ENCODE data around the gene FHOD1.

Gene FHOD1

GRCh38 chr16:67249178-67250044 is 2.1 kb upstream of the FHOD1 start:
- DNase-seq (ENCODE audit: low spot score) = no peak

GRCh38 chr16:67248401-67249177 is 1.3 kb upstream of the FHOD1 start, which contains the start of gene SLC9A5:
Gene SLC9A5 (plus strand): TSS chr16:67248979. CDS start chr16:67249015, 36 bp downstream.
- DNase-seq (ENCODE audit: low spot score) = peak; percentile 62

DNA sequence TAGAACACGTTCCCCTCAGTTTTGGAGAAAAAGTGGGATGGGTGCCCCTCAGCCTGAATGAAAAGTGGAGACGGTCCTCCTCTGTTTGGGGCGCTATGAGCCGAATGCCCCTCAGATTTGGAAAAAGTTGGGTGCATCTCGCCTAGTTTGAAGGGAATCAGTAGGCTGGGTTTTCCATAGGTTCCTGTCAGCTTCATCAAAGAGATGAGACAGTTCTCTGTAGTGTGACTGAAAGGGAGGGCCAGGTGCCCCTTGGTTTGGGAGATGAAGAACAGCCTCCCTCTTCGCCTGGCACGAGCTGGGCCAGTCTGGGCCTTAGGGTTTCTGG is 756 bp upstream of the FHOD1 start:
- DNase-seq (ENCODE audit: low spot score) = no peak

GRCh38 chr16:67246756-67247191 is 507 bp downstream of the FHOD1 start:
- DNase-seq (ENCODE audit: low spot score) = no peak

- peak; percentile 77 for DNase-seq (ENCODE audit: low spot score)
Measured at GRCh38 chr16:67246081-67246755, 1.1 kb downstream of the FHOD1 start.

DNA sequence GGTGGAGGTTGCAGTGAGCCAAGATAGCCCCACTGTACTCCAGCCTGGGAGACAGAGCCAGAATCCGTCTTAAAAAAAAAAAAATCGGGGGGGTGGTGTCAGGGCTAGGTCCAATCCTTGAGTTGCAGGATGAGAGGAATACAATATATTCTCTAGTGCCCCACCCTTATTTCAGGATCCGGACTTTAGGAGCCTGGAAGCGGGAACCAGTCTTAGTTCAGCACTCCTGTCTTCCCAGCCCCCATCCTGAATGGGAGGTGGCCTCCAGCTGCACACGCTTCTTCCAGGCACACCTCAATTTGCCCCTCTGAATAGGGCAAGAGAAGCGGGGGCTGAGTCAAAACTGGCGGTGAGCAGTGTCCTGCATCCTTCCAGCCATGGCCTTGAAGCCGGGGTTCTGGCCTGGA is 1.6 kb downstream of the FHOD1 start:
- no peak for DNase-seq (ENCODE audit: low spot score)

DNA sequence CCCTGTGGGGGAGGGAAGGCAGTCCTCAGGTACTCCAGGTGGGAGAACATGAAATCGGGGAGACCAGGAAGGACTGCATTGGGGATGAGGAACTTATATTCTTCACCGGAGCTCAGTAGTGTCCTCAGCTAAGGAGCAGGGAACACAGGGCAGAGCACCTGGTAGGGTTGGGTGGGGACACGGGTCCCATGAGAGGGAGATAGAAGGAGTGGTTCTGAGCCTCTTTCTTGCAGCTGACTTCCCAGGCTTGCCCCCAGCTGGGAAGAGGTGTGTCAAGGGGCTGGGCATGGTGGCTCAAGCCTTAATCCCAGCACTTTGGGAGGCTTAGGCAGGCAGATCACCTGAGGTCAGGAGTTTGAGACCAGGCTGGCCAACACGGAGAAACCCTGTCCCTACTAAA is 2.1 kb downstream of the FHOD1 start:
- DNase-seq (ENCODE audit: low spot score) = no peak

- DNase-seq (ENCODE audit: low spot score) = peak; percentile 80
Measured at GRCh38 chr16:67244387-67245185, 2.7 kb downstream of the FHOD1 start.

DNA sequence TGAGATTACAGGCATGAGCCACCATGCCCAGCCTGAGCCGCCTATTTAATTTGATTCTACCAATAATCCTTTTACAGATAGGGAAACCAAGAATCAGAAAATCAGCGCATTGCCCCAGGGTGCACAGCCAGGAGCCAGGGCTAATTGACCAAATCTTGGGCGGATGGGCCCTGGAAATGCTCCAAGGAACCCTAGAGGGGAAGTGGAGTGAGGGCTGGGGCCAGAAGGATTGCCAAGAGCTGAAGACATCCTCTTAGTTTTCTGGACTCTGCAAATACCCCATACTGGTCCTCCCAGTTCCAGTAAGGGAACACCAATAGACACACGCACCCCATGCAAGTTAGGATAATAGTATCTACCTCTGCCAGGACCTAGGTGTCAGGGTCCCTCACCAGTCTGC is 3.8 kb downstream of the FHOD1 start:
- no peak for DNase-seq (ENCODE audit: low spot score)

- no peak for DNase-seq (ENCODE audit: low spot score)
Measured at GRCh38 chr16:67242138-67242730, 5.0 kb downstream of the FHOD1 start.

DNA sequence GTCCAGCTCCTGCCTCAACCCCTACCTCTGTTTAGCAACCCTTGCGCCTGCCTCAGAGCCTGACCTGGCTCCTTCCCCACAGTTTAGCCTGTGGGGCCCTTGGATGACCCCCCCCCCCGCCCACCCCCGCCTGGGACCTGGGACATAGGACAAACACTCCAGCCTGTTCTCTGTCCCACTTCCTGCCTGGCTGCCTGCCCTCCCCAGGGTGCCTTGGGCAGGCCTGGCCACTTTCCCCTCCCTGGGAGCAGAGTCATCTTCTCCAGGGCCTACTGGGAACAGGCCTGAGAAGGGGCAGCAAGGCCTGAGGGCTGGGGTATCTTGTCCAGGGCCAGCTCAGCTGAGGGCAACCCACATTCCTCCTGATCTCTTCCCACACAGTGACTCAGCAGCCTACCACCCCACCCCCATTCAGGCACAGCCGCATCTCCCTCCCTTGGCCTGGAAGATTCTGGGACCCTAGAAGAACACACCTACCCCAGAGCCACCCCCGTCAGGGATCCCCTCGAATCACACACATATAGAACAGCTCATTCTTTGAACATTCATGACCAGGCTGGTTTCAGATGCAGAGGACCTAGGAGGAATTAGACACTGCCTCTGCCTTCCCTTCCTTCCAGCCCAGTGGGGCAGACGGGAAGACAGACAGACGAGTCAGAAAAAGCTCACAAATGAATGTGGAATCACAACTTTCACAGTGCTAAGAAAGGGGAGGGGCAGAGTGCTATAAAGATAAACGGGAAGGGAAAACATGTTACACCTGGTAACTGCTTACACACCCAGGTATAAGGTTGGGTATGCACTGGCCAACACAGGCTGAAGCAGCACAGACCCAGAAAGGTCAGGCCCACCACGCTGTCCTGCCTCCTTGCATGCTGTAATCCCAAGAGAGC is 6.0 kb downstream of the FHOD1 start:
- DNase-seq (ENCODE audit: low spot score) = peak; percentile 86

GRCh38 chr16:67240506-67240905 is 6.8 kb downstream of the FHOD1 start:
- no peak for DNase-seq (ENCODE audit: low spot score)

DNA sequence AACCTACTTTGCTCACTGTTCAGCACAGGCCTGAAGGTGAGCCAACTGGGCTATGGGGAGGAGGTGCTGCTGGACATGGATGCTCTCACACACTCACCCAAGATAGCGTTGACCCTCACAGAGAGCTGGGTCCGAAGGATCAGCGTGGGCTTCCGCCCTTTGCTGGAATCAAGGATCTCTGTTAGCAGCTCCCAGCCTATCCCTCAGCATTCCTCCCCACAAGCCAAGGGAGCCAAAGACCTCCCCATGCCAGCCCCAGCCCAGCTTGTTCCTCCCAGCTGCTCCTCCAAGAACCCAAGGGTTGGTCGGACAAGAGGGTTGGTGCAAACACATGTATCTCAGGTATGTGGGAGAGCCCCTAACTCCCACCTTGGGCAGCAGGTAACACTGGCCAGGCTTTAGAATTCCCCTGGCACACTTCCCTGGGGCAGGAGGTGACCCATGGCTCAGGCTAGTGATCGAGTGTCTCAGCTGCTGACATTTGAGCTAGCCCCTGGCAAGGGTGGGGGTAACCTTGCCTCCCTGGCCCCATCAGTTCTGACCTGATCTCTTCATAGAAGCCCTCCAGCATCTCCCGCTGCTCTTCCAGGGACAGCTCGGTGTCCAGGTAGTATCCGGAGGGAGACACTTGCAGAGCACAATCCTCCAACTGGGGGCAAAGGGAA is 8.3 kb downstream of the FHOD1 start:
- no peak for DNase-seq (ENCODE audit: low spot score)

DNA sequence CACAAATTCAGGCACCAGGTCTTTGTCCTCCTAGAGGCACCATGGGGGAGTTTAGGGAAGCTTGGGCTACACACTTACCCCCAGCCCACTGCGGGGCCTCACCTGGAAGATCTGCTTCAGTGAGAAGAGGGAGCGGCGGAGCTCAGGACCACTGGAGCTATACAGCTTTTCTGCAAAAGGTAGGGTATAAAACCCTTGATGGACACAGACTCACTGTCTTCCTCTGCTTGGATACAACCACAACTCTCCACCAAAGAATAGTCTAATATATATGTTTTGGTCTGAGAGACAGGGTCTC is 9.1 kb downstream of the FHOD1 start:
- no peak for DNase-seq (ENCODE audit: low spot score)

GRCh38 chr16:67237396-67238277 is 9.6 kb downstream of the FHOD1 start:
- no peak for DNase-seq (ENCODE audit: low spot score)

- peak; percentile 80 for DNase-seq (ENCODE audit: low spot score)
Measured at GRCh38 chr16:67236563-67237395, 10.5 kb downstream of the FHOD1 start.

DNA sequence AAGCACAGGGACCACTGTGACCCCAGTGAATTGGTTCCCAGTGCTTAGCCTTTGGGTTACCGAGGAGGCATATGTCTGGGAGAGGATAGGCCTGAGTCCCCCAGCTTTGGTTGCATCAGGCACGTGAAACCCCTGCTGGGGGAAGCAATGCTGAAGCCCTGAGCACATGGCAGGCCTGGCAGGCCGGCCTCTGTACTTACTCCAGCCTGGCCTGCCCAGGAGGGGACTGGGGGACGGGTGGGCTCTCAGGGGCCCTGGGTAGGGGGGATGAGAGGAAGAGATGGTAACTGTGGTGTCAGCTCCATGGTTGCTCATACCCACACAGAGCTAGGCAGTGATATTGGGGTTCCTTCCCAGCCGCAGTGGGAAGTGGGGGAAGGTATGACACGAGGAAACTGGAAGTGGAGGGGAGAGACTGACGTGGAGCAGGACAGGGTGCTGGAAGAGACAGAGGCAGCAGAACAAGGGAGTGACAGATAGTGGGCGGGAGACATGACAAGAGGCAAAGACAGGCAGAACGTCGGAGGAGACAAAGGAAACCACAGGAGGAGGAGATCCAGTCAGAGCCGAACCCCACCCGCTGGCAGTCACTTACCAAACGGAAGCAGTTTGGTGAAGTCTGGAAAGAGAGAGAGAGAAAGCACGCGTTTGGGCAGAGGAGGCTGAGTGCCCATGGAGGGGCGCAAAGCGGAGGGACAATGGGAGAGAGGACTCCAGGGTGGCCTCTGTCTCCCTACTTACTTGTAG is 11.3 kb downstream of the FHOD1 start:
- no peak for DNase-seq (ENCODE audit: low spot score)

Data from AG08396 (cell line).